Loucy (cell line): Measurements from ENCODE around the gene LRRC10B.

ENCODE experiments used
- H2AFZ ChIP-seq: fragments of 200-600 bp; sonication (generic); 2 replicates; pipeline ENCODE4 v1.6.0; 2016; ENCODE audit warnings: antibody characterized with exemption, mild to moderate bottlenecking, low read length, moderate library complexity
- H3F3A ChIP-seq: fragments of 200-600 bp; 2 replicates; pipeline ENCODE4 v1.6.0; 2016; ENCODE audit warnings: antibody characterized with exemption, low read depth, mild to moderate bottlenecking
- H3K27me3 ChIP-seq: fragments of 200-600 bp; sonication (generic); 2 replicates; pipeline ENCODE4 v1.6.1; 2014; ENCODE audit warnings: low read length, mild to moderate bottlenecking; ENCODE audit not compliant: insufficient read depth, poor library complexity, severe bottlenecking
- H3K36me3 ChIP-seq: fragments of 200-600 bp; sonication (generic); 2 replicates; pipeline ENCODE4 v1.6.1; 2016; ENCODE audit warnings: low read length; ENCODE audit not compliant: insufficient read depth
- H3K4me1 ChIP-seq: fragments of 200-600 bp; sonication (generic); 2 replicates; pipeline ENCODE4 v1.5.1; 2014; ENCODE audit warnings: low read length, mild to moderate bottlenecking; ENCODE audit not compliant: insufficient read depth, poor library complexity, severe bottlenecking
- H3K4me2 ChIP-seq: fragments of 200-600 bp; sonication (generic); 2 replicates; pipeline ENCODE4 v1.6.0; 2014; ENCODE audit warnings: antibody characterized with exemption, low read length, low read depth, mild to moderate bottlenecking; ENCODE audit not compliant: poor library complexity, severe bottlenecking
- H3K4me3 ChIP-seq: fragments of 200-600 bp; sonication (generic); 2 replicates; pipeline ENCODE4 v1.5.1; 2014; ENCODE audit warnings: low read length, mild to moderate bottlenecking, mixed read lengths; ENCODE audit not compliant: poor library complexity, severe bottlenecking
- H3K79me2 ChIP-seq: fragments of 200-600 bp; sonication (generic); 2 replicates; pipeline ENCODE4 v1.6.1; 2014; ENCODE audit warnings: low read length; ENCODE audit not compliant: insufficient read depth
- H3K9ac ChIP-seq: fragments of 200-600 bp; sonication (generic); 2 replicates; pipeline ENCODE4 v1.6.0; 2014; ENCODE audit warnings: mild to moderate bottlenecking, low read depth, low read length, moderate library complexity; ENCODE audit not compliant: poor library complexity, severe bottlenecking
- H3K9me2 ChIP-seq: fragments of 200-600 bp; sonication (generic); replicated peaks from 2 replicates; pipeline ENCODE4 v1.6.1; 2016; ENCODE audit warnings: low read depth, low read length, mixed read lengths
- H3K9me3 ChIP-seq: fragments of 200-600 bp; sonication (generic); 2 replicates; pipeline ENCODE4 v1.6.1; 2014; ENCODE audit warnings: mild to moderate bottlenecking, antibody characterized with exemption, low read length, low read depth; ENCODE audit not compliant: insufficient read depth
- H4K20me1 ChIP-seq: fragments of 200-600 bp; sonication (generic); 2 replicates; pipeline ENCODE4 v1.6.0; 2014; ENCODE audit warnings: antibody characterized with exemption, low read length, mild to moderate bottlenecking; ENCODE audit not compliant: insufficient read depth, poor library complexity, severe bottlenecking
- CTCF ChIP-seq: fragments of 200-600 bp; sonication (generic); conservative IDR thresholded peaks from 2 replicates; pipeline ENCODE4 v1.5.1; 2014; ENCODE audit warnings: mild to moderate bottlenecking, antibody characterized with exemption, low read length
- EZH2phosphoT487 ChIP-seq: fragments of 200-600 bp; IDR thresholded peaks from 2 replicates; pipeline ENCODE4 v1.6.1; 2018; ENCODE audit warnings: antibody characterized with exemption, mild to moderate bottlenecking, moderate library complexity, borderline replicate concordance

LRRC10B gene

GRCh38 chr11:61518032-61518795 is 9.7 kb downstream of the LRRC10B start:
- Histone ChIP-seq H3K27me3 (no peaks in the 10 kb centered on the region), H2AFZ (no peak overlapping the region), H3K9me3 (no peaks in the 10 kb centered on the region), H3K4me3 (no peak overlapping the region), H3K9ac (no peak overlapping the region), H3F3A (no peaks in the 10 kb centered on the region), H3K79me2 (no peaks in the 10 kb centered on the region), H3K4me2 (no peak overlapping the region), H3K36me3 (no peaks in the 10 kb centered on the region), H3K9me2 (no peaks in the 10 kb centered on the region), H3K4me1 (no peaks in the 10 kb centered on the region), H4K20me1 (no peaks in the 10 kb centered on the region)
- TF ChIP-seq CTCF (no peak), EZH2phosphoT487 (no peak)

- H3K36me3 ChIP-seq = no peaks in the 10 kb centered on the region
- H3K9me2 ChIP-seq = no peaks in the 10 kb centered on the region
- H3K79me2 ChIP-seq = no peaks in the 10 kb centered on the region
- no peaks in the 10 kb centered on the region for H3K9me3 ChIP-seq
- H3F3A ChIP-seq = no peaks in the 10 kb centered on the region
- H2AFZ ChIP-seq = no peak overlapping the region
- H3K4me3 ChIP-seq = no peak overlapping the region
- no peaks in the 10 kb centered on the region for H3K4me1 ChIP-seq
- H3K27me3 ChIP-seq = no peaks in the 10 kb centered on the region
- H4K20me1 ChIP-seq = no peaks in the 10 kb centered on the region
- H3K9ac ChIP-seq = no peak overlapping the region
- TF ChIP-seq CTCF = no peak
- TF ChIP-seq EZH2phosphoT487 = no peak
- H3K4me2 ChIP-seq = no peak overlapping the region
Observed at GRCh38 chr11:61522881-61523280, 14.3 kb downstream of the LRRC10B start.

GRCh38 chr11:61524446-61524845 is 15.9 kb downstream of the LRRC10B start:
- H3K9me3 ChIP-seq = no peaks in the 10 kb centered on the region
- H3K27me3 ChIP-seq = no peaks in the 10 kb centered on the region
- no peaks in the 10 kb centered on the region for H3K4me1 ChIP-seq

More at GRCh38 chr11:61524446-61524845, 15.9 kb downstream of the LRRC10B start:
- Histone ChIP-seq H3K9ac (no peak overlapping the region), H3K79me2 (no peaks in the 10 kb centered on the region), H3F3A (no peaks in the 10 kb centered on the region), H4K20me1 (no peaks in the 10 kb centered on the region), H3K4me2 (no peak overlapping the region), H3K9me2 (no peaks in the 10 kb centered on the region), H3K36me3 (no peaks in the 10 kb centered on the region), H3K4me3 (no peak overlapping the region), H2AFZ (no peak overlapping the region)
- TF ChIP-seq CTCF = no peak
- TF ChIP-seq EZH2phosphoT487 = no peak
